Measurements from ENCODE around the gene MPZL3.

DNA sequence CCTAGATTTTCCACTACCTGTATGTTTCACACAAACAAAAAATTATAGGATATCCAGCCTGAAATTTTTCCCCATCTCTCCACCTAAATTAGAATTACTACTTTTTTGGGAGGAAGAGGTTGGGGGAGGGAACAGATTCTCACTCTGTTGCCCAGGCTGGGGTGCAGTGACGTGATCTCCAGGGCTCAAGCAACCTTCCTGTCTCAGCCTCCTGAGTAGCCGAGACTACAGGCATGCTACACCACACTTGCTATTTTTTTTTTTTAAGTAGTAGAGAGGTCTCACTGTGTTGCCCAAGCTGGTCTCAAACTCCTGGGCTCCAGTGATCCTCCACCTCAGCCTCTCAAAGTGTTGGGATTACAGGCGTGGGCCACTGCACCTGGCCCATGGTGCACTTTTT is 36.9 kb downstream of the MPZL3 start:
- TF ChIP-seq, protein P1, sequence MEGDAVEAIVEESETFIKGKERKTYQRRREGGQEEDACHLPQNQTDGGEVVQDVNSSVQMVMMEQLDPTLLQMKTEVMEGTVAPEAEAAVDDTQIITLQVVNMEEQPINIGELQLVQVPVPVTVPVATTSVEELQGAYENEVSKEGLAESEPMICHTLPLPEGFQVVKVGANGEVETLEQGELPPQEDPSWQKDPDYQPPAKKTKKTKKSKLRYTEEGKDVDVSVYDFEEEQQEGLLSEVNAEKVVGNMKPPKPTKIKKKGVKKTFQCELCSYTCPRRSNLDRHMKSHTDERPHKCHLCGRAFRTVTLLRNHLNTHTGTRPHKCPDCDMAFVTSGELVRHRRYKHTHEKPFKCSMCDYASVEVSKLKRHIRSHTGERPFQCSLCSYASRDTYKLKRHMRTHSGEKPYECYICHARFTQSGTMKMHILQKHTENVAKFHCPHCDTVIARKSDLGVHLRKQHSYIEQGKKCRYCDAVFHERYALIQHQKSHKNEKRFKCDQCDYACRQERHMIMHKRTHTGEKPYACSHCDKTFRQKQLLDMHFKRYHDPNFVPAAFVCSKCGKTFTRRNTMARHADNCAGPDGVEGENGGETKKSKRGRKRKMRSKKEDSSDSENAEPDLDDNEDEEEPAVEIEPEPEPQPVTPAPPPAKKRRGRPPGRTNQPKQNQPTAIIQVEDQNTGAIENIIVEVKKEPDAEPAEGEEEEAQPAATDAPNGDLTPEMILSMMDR (IDR thresholded peaks at IDR 0.05), result no peak
- TF ChIP-seq POLR2AphosphoS5 (IDR thresholded peaks at IDR 0.05) (no peak), POLR2A (IDR thresholded peaks at IDR 0.05) (no peak)
